HG03196 (cell line): ENCODE measurements around the gene KIAA1549.

Experiments used
- ATAC-seq: cut with Tn5 transposase; IDR thresholded peaks from one replicate; pipeline ENCODE4 v1.9.1; 2021; ENCODE audit not compliant: unreplicated experiment

Gene KIAA1549

DNA sequence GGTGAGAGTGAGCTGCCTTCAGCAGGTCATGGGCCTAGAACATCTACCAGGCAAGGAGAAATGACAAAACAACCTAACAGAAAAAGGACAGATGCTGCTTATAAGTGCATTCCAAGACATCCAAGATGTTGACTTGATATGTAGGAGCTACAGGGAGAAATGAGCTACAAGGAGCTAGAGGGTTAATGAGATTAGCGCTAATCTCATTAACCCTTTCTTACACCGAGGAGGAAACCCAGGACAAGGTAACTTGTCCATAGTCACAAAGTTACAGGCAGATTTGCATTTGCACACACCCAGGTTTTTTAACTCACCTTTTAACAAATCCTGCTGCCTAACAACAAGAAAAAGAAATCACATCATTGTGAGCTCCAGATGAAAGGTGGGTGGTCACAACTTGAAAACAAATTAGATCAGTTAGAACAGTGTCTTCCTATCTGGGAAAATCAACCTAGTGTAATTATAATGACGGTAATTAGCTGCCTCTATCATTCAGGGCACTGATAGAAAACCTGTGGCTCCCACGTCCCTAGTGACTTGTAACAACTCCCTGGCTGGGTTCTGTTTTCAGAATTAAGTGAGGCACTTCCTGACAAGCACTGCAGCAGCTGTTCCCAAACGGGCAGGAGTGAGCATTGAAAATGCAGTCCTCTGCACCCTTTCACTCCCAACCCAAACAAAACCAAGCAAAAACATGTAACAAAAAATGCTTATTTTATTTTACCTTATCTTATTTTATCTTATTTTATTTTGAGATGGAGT lies 5.7 kb downstream of the KIAA1549 start:
- no peak for ATAC-seq

DNA sequence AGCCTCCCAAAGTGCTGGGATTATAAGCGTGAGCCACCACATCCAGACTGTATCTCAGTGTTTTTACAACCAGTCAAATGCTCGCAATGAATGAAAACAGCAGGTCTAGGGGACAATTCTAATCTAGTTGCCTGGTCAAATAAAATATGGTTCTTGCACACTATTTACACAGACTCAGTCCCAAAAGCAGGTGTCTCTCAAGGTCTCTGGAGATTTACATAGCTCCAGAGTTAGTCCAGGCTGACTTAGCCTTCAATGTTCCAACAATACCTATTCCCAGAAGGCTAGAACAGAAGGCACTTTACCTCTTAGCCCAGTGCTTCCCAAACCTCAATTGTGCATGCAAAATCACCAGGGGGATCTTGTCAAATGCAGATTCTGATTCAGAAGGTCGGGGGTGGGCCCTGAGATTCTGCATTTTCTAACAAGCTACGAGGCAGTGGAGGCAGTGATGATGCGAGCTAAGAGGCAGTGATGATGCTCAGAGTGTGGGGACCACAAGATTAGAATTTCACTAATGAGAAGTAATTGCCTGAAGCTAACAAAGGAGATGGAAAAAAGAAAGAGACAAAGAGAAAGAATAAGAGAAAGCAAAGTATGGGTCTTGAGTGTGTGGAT lies 6.4 kb downstream of the KIAA1549 start:
- no peak for ATAC-seq

DNA sequence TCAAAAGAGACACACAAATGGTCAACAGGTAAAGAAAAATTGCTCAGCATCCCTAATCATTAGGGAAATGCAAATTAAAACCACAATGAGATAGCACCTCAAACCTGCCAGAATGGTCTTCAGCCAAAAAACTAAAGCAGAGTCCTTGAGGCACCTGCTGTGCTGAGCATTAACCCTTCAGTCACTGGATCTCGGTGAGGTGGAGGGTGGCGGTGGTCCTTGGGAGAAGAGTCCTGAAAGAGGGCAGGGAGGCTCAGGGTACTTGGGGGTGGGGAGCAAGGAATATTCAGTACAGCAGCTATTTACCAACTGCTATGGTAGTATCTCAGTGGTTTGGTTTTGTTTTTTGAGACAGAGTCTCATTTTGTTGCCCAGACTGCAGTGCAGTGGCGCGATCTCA lies 7.1 kb downstream of the KIAA1549 start:
- no peak for ATAC-seq

DNA sequence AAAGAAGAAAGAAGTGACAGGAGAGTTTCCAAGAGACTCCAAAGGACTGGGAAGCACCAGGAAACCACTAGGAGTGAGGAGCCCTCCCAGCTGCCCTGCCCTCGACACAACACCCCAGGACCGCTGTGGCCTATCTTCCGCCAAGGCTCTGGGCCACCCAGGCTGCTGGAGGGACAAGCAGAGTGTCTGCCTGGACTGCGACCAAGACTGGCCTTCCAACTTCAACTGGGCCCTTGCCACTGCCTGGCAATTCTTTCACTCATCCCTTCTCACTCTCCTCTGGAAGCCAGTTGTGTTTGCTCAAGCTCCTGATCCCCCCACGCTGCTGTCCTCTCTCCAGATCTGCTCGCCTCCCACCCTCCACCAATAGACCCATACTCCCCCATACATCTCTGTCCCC lies 10.2 kb downstream of the KIAA1549 start:
- no peak for ATAC-seq

DNA sequence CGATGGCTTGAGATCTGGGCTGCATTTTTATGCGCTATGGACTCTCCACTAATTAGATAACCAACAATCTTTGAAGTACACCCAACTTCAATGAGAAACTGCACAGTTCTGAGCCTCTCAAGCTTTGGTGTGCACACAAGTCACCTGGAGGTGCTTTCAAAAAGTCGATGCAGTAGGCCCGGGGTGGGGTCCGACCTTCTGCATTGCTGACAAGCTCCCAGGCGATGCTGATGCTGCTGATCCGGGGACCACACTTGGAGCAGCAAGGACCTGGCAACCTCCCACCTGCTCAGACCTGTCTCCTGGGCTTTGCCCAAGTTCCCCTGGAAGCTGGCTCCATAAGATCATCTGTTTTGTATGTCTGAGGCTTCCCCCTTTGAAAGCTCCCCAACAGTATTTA lies 10.7 kb downstream of the KIAA1549 start:
- ATAC-seq: no peak

DNA sequence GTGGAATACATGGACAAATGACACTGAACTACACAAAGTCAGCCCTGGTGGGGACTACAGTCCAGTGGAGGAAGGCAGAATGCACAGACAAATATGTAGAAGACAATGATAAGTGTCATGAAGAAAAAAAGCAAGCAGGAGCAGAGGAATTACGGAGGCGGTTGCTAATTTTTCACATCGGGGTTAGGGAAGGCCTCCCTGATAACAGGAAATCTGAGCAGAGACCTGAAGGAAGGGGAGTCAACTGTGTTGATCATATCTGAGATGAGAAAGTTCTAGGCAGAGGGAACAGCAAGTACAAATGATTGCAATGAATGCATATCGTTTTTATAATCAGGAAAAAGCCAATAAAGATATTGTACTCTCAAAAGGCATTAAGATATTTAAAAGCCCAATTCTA lies 14.0 kb downstream of the KIAA1549 start:
- ATAC-seq: no peak

DNA sequence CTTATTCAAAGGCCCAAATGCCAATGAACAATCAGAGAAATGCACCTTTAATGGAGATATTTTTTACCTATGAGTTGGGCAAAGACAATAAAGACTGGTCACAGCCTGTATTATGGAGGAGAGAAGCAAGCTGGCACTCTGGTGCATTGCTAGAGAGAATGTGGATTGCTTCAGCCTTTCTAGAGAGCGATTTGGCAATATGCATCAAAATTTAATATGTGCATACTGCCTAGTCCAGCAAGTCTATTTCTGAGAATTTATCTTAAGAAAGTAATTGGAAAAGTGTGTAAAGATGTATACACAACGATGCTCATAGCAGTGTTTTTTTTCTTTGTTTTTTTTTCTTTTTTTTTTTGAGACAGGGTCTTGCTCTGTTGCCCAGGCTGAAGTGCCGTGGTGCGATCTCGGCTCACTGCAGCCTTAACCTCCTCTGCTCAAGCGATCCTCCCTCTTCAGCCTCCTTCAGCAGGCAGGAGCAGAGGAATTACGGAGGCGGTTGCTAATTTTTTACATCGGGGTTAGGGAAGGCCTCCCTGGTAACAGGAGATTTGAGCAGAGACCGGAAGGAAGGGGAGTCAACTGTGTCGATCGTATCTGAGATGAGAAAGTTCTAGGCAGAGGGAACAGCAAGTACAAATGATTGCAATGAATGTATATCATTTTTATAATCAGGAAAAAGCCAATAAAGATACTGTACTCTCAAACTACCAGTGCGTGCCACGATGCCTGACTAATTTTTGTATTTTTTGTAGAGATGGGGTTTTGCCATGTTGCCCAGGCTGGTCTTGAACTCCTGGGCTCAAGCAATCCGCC lies 16.4 kb downstream of the KIAA1549 start:
- ATAC-seq: no peak

DNA sequence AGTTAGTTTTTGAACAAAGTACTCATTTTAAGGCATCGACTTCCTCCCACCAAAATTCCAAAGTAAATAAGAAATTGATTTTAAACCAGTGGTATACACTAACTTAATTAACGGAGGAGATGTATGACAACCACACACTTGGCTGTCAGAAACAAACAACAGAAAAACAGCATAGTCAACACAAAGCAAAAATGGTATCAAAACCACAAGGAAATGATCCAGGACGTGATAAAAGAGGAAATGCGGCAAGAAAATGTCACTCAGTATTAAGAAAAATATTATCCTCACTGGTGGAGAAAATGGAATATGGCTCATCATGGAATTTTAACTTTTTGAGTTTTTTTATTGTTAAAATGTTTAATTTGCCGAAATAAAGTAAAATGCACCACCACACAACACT lies 17.5 kb downstream of the KIAA1549 start:
- ATAC-seq: no peak

DNA sequence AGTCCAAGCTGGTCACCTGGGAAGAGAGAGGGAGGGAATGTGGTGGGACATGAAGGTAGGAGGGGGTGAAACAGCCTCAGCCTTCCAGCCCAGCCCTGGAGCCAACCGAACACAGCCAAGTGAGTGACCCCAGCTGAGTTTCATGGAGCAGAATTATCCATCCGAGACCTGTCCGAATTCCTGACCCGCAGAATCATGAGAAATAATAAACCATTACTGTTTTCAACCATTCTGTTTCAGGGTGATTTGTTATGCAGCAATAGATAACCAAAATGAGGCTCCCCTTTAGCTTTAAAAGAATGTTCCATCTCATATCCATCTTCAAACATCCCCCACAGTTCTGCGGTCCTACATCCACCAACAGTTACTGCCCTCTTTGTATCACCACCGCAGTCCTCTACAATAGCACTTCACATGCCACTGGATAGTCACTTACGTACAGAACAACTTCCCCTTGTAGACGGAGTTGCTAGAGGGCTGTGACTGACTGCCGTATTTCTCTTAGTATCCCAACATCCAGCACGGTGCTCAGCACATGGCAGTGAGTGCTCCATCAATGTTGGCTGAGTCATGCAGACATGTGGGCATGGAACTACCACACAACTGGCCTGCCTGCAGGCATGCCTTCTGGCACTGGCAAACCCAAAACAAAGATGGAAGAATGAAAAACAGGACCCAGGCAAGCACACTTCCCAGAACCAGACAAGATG lies 18.5 kb downstream of the KIAA1549 start:
- ATAC-seq: no peak

DNA sequence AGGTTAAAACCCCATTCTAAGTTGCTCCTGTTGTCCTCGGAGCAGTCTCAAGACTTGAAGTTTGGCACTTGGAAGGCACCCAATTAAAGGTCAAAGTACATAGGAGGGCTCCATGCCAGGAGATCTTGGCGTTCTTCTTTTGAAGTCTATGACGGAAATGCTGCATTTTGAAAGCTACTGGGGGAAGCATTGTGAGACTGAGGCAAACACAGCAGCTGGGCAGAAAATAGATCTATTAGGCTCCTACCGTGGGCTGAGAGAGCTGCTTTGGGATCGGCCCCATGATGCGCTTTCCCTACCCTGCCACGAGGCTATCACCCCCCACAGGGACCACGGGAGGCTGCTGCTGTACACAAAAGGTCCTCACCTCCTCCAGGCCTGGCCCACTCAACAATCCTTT lies 20.0 kb downstream of the KIAA1549 start:
- ATAC-seq: no peak

DNA sequence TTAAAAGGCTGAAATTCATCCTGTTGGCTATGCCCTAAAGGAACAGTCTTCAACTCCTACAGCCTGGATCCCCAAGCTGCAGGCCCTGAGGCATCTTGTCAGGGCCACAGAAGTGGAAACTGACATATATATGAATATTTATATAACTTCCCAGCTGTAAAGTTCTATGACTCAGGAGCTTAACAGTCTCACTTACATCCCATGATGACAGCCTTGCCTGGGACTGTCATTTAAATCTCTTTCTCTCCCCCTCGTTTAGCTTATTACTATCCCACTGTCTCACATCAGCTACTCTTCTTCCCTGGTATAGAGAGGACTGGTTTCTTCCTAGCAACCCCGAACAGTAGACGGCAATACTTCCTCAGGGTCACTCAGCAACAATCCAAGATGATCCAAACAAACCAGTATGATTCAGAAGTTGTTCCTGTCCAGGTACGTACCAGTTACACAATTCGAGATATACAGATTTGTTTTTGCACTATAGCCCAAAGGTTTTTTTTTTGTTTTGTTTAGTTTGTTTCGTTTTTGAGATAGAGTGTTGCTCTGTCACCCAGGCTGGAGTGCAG lies 22.7 kb downstream of the KIAA1549 start:
- no peak for ATAC-seq

DNA sequence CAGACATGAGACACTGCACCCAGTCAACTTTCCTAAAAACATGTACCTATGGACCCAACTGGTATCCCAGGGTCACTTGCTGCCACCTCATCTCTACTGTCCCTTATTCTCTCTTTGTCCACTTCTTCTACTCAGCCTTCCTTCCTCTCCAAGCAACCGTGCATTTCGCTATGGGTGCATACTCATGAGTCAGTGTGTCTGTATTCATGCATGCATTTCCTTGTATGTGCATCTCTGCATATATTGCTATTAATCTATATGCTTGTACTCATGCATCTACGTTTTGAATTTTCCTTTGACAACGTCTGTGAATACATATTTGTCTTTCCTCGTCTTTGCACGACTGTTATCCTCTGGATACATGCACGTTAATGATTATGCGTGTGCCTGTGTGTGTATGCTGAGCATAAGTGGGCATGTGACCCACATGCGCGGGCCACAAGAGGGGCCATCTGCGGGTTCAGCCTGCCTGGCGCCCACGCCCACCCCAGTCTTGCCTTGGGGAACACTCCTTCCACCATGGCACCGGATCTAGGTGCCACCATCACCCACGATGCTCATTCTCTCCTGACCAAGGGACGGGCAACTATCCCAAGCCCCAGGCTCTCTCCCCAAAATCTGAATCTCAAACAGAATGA lies 23.3 kb downstream of the KIAA1549 start:
- ATAC-seq: no peak

DNA sequence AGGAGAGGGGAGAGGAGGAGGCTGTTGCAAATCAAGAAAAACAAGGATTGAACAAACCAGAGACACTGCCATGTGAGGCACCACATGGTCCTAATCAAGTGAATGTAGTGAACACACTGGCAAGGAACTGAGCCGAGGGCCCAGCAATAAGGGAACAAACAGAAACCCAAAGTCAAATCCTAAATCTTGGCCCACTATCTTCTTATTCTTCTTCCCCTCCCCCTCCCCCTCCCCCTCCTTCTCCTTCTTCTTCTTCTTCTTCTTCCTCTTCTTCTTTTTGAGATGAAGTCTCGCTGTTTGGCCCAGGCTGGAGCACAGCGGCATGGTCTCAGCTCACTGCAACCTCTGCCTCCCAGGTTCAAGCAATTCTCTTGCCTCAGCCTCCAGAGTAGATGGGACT lies 24.0 kb downstream of the KIAA1549 start:
- ATAC-seq: no peak

DNA sequence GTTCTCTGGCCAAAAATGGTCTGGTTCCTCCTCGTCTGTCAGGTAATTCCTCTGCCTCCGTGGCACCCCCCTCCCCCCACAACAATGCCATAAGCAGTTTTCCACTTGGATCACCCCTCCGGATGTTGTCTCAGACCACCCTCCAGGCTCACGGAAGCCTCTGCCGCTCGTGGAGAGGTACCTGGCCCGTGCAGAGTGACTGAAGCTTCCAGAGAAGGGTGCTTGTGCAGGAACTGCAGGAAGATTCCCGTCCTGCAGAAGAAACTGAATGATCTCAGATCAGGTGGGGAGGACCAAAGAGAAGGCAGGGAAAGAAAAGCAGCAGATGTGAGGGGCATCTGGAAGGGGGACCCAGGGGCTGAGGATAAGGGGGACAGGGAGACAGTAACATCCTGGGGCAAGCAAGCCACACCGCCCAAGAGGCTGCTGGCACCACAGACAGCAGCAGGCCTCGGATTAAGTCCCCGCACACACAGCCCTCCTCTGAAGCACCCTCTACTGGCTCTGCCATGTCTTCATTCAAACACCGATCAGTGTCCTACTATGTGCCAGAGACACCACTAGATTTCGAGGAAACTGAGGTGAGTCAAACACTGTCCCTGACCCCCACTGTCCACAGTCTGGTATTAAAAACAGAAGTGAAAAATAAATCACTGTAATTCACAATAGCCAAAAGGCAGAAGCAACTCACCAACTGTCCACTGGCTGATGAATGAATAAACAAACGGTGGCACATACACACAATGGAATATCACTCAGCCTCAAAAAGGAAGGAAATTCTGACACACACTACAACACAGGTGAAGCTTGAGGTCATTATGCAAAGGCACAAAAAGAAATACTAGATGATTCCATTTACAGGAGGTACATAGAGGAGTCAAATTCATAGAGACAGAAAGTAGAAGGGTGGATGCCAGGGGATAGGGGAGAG lies 26.4 kb downstream of the KIAA1549 start:
- ATAC-seq: no peak

DNA sequence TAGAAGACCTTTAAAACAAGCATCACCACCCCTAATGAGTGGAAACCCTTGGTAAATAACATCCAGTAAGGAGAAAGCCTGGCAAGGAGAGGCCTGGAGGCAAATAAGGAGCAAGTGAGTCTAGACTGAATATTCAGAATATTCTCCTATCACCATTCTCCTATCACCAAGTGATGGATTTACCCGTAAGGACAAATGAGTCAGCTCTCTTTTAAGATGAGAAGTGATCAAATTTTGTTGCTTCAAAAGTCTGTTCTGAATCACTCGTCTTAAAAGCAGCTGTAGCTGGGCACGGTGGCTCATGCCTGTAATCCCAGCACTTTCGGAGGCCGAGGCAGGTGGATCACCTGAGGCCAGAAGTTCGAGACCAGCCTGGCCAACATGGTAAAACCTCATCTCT lies 28.4 kb downstream of the KIAA1549 start:
- ATAC-seq: no peak

DNA sequence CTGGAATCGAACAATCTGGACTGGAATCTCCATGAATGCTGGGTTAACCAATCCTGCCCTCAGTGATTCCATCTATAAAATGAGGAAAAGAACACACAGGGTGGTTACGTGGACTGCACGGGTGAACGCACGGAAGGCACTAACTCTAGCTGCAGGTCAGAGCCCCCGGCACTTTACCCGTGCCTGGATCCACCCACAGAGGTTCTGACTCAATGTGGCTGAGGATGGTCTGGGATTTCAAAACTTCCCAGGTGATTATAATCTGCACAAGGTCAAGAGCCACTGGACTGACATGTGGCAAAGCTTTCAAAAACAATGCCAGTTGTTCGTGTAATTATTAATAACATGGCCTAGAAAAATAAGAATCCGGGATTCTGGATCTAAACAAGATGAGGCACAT lies 29.2 kb downstream of the KIAA1549 start:
- no peak for ATAC-seq

DNA sequence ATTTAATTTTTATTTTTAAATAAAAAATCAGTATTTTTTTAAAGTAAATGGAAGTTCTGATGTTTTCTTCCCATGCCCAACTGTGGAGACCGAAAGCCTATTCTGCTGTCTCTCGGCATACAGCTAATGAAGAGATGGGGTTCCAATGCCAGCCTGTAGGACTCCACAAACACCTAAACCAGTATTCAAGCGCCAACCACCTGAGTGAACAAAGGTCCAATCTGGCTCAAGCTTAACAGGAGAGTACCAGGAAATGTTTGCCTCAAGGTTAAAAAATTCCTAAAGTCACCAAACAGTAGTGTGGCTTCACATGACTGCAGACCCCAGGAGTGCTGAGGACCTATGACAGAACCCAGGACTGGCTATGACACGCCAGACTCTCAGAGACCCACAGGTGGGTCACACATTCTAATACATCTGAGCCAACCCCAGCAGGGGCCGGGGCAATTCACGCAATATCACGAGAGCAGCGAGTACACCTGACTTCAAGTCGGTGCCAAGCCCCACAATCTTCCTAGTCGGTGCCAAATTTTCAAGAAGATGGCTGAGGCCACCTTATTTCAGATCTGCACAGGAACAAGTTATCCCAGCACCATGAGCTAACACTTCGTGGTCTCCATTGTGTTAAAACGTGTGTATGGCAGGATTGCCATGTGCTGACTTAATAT lies 31.6 kb downstream of the KIAA1549 start:
- ATAC-seq: no peak

DNA sequence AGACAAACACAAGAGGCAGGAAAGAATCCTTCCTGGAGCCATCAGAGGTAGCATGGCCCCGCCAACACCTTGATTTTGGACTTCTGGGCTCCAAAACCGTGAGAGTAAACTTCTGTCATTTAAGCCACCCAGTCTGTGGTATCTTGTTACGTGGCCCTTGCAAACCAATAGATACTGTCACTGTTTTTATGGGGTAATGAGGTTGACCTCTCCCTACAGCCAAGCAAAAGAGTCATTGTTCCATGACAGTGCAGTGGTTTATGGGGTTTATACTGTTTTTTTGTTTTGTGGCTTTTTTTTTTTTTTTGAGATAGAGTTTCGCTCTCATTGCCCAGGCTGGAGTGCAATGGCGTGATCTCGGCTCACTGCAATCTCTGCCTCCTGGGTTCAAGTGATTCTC lies 32.8 kb downstream of the KIAA1549 start:
- no peak for ATAC-seq

DNA sequence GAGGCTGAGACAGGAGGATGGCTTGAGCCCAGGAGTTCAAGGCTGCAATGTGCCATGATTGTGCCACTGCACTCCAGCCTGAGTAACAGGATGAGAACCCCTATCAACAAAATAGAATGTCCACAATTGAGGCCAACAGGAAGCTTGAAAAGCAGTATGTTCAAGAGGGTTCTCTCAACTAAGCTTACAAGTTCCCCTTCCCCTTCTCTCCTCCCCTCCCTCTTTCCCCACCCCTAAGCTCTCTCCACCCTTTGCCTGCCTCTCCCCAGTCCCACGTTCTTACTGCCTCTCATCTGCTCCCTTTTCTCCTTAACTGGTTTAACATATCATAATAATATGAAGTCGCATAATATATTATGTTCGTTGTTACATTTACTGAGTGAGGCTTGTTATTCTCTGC lies 35.4 kb downstream of the KIAA1549 start:
- ATAC-seq: no peak
